Heart left ventricle (tissue), 13 donors: ENCODE data around the gene SLC35A2.

Experiments
- CTCF ChIP-seq, 12 donors: fragments of 200-600 bp; sonication (generic) in 4 of 12; IDR thresholded peaks; one replicate each; pipeline versions ENCODE4 v1.5.0 to v1.8.0; 2018 to 2022; ENCODE audit warnings: antibody characterized with exemption in 12 of 12, mild to moderate bottlenecking in 5 of 12
- POLR2A ChIP-seq, 2 donors: fragments of 450-650 bp; IDR thresholded peaks; one replicate each; pipeline ENCODE4 v1.6.1; 2017; ENCODE audit warnings: antibody characterized with exemption in 2 of 2, mild to moderate bottlenecking in 2 of 2, moderate library complexity in 2 of 2
- donor health status: ischemic (EF 13 %, LVEDD 7.1; RV severe dilation, severe dysfunction).
- donor health status: DM: no; HTN: yes; CAD: no.
- donor health status: DM: no; HTN: no; CAD: no.
- donor health status: ischemic (EF 25% LVEDD 6.9; RV normal size, moderate dysfunction).
- donor health status: ischemic (EF 25% LVEDD 5.7; RV mildly dilated, moderate dysfunction).
- donor health status: ischemic (EF 35%, LVEDD 5.7; RV mildly dilated, moderate dysfunction).
- donor health status: nonischemic (EF 11% LVEDD 7.7; RV severe dilation, severe dysfunction).
- donor health status: DM: yes; HTN: yes; CAD: no.
- donor health status: PGD.
- donor health status: ischemic (EF 29% LVEDD 5.4; RV normal size, mild dysfunction).
- donor health status: nonischemic (EF 23%, LVEDD 6.1; RV moderate dilation, normal function).

GRCh38 chrX:48939524-48940228, 28.2 kb upstream of the SLC35A2 start:
- TF ChIP-seq CTCF (IDR thresholded peaks at IDR 0.05): no peak
- no peak for TF ChIP-seq POLR2A (IDR thresholded peaks at IDR 0.05)
